HG03097 (cell line): ENCODE results near the gene ITCH.
A peak's percentile ranks its signal among the peaks of the same experiment; 100 is the strongest.
"Not testable (repeated sequence)": the region's sequence is repeated elsewhere in the genome, so short reads cannot be mapped to it uniquely, and the experiment has no call there.

ENCODE experiments used
- ATAC-seq: cut with Tn5 transposase; IDR thresholded peaks from one replicate; pipeline ENCODE4 v1.9.1; 2021; ENCODE audit not compliant: unreplicated experiment, low FRiP score

Gene ITCH

GRCh38 chr20:34449674-34450592 lies 86.9 kb downstream of the ITCH start:
- no peak for ATAC-seq

GRCh38 chr20:34452281-34452982 lies 89.4 kb downstream of the ITCH start:
- no peak for ATAC-seq

GRCh38 chr20:34458631-34459030 lies 95.6 kb downstream of the ITCH start:
- ATAC-seq: no peak

- no peak for ATAC-seq
These were observed 96.3 kb downstream of the ITCH start for GRCh38 chr20:34459209-34459897.

- no peak for ATAC-seq
These were observed 98.7 kb downstream of the ITCH start for GRCh38 chr20:34461779-34462087.

GRCh38 chr20:34468951-34469350 lies 105.9 kb downstream of the ITCH start:
- no peak for ATAC-seq

GRCh38 chr20:34472246-34472925 lies 109.3 kb downstream of the ITCH start:
- ATAC-seq: no peak

- ATAC-seq: no peak
These were observed 110.3 kb downstream of the ITCH start for GRCh38 chr20:34473262-34473883.

GRCh38 chr20:34475979-34476736 lies 113.1 kb downstream of the ITCH start:
- peak; percentile 61 for ATAC-seq

GRCh38 chr20:34479627-34480026 lies 116.6 kb downstream of the ITCH start:
- no peak for ATAC-seq

GRCh38 chr20:34482154-34482553 lies 119.1 kb downstream of the ITCH start:
- ATAC-seq: not testable (repeated sequence)

GRCh38 chr20:34483585-34484220 lies 120.6 kb downstream of the ITCH start:
- ATAC-seq: not testable (repeated sequence)

GRCh38 chr20:34485068-34485634 lies 122.1 kb downstream of the ITCH start:
- ATAC-seq: no peak

GRCh38 chr20:34491226-34491931 lies 128.3 kb downstream of the ITCH start:
- ATAC-seq: no peak

GRCh38 chr20:34491932-34492509 lies 128.9 kb downstream of the ITCH start:
- no peak for ATAC-seq

- no peak for ATAC-seq
These were observed 130.6 kb downstream of the ITCH start for GRCh38 chr20:34493646-34494045.

- no peak for ATAC-seq
These were observed 132.2 kb downstream of the ITCH start for GRCh38 chr20:34495307-34495706.

- no peak for ATAC-seq
These were observed 132.8 kb downstream of the ITCH start for GRCh38 chr20:34495916-34496315.
